NCI-H1417 treated with DMSO at 0.1 percent for 48 hours (cell line): ENCODE results near the gene C1orf146.
"Not testable (repeated sequence)": the region's sequence is repeated elsewhere in the genome, so short reads cannot be mapped to it uniquely, and the experiment has no call there.

Experiments used
- DNase-seq: peaks from one replicate; lab custom pipeline; 2025; lab: John Stamatoyannopoulos, UW

Gene C1orf146

GRCh38 chr1:92217721-92218120, at the start of gene C1orf146:
C1orf146 (plus strand) TSS chr1:92217915; CDS start chr1:92231421, 13,506 bp downstream.
- DNase-seq = no peak

GRCh38 chr1:92168657-92169056, 49.1 kb upstream of the C1orf146 start:
- no peak for DNase-seq

- DNase-seq = no peak
These were observed 48.3 kb upstream of the C1orf146 start for GRCh38 chr1:92169214-92170005.

- no peak for DNase-seq
These were observed 33.1 kb upstream of the C1orf146 start for GRCh38 chr1:92184632-92185031.

GRCh38 chr1:92186081-92186480, 31.6 kb upstream of the C1orf146 start:
- no peak for DNase-seq

- no peak for DNase-seq
These were observed 29.1 kb upstream of the C1orf146 start for GRCh38 chr1:92188436-92189255.

GRCh38 chr1:92191726-92192125, 26.0 kb upstream of the C1orf146 start:
- no peak for DNase-seq

GRCh38 chr1:92192246-92192645, 25.5 kb upstream of the C1orf146 start:
- DNase-seq = no peak

- DNase-seq = no peak
These were observed 23.2 kb upstream of the C1orf146 start for GRCh38 chr1:92194511-92194910.

- no peak for DNase-seq
These were observed 15.7 kb upstream of the C1orf146 start for GRCh38 chr1:92201973-92202372.

GRCh38 chr1:92203105-92203504, 14.6 kb upstream of the C1orf146 start:
- DNase-seq = no peak

- DNase-seq = no peak
These were observed 7.0 kb upstream of the C1orf146 start for GRCh38 chr1:92210701-92211100.

- no peak for DNase-seq
These were observed 6.5 kb upstream of the C1orf146 start for GRCh38 chr1:92211166-92211565.

GRCh38 chr1:92218559-92218958, 844 bp downstream of the C1orf146 start:
- no peak for DNase-seq

- DNase-seq = no peak
These were observed 1.3 kb downstream of the C1orf146 start for GRCh38 chr1:92219028-92219427.

GRCh38 chr1:92228401-92228800, 10.7 kb downstream of the C1orf146 start:
- DNase-seq = no peak

GRCh38 chr1:92230736-92231135, 13.0 kb downstream of the C1orf146 start:
- DNase-seq = no peak

GRCh38 chr1:92240034-92240433, 22.3 kb downstream of the C1orf146 start:
- DNase-seq = no peak

- no peak for DNase-seq
These were observed 26.7 kb downstream of the C1orf146 start for GRCh38 chr1:92244376-92244775.

GRCh38 chr1:92254714-92255113, 37.0 kb downstream of the C1orf146 start:
- DNase-seq = not testable (repeated sequence)

GRCh38 chr1:92259350-92259749, 41.6 kb downstream of the C1orf146 start:
- DNase-seq = no peak

- DNase-seq = no peak
These were observed 44.8 kb downstream of the C1orf146 start for GRCh38 chr1:92262516-92262915.

GRCh38 chr1:92273039-92273438, 55.3 kb downstream of the C1orf146 start:
- no peak for DNase-seq
